ENCODE results near the gene ICAM4. TPM values are rescaled to one million over a fixed set of nuclear protein-coding genes. Genes with fewer than 3 reads are reported as not detected.

ICAM4 gene
- total RNA-seq, 1 experiment from 2014 or later: 1.7 TPM

- no TSS peak for BruUV-seq (replicated peaks)
- peaks cover 60% of the 10 kb centered on the region for H3K36me3 Mint-ChIP-seq (ENCODE audit: insufficient read depth, unreplicated experiment)
- H3K4me3 Mint-ChIP-seq (ENCODE audit: low read depth, unreplicated experiment): peak overlapping the region; percentile 71
- no peak for DNase-seq
- H3K9me3 Mint-ChIP-seq (ENCODE audit: low read depth, unreplicated experiment): no peaks in the 10 kb centered on the region
- peaks cover 23% of the 10 kb centered on the region for H3K4me1 Mint-ChIP-seq (ENCODE audit: low read depth, unreplicated experiment)
- intact Hi-C loops (cut with micrococcal nuclease; ENCODE audit: unreplicated experiment): no loop called here
- H3K27ac Mint-ChIP-seq (ENCODE audit: unreplicated experiment): peak overlapping the region; percentile 42
- no peak for TF ChIP-seq CTCF (IDR thresholded peaks at IDR 0.05; ENCODE audit: unreplicated experiment)
- CTCF ChIA-PET: interaction anchor here (0.6 to 3.7 kb wide), 9 partner anchors 10 to 585 kb away, joined by 3 to 40 read pairs (median 5); partner anchors contain the start of gene ICAM5
- no peaks in the 10 kb centered on the region for H3K27me3 Mint-ChIP-seq (ENCODE audit: unreplicated experiment)
These were observed 16.6 kb upstream of the ICAM4 start for GRCh38 chr19:10270180-10270615.

- no peak for TF ChIP-seq CTCF (IDR thresholded peaks at IDR 0.05; ENCODE audit: unreplicated experiment)
- Mint-ChIP-seq H3K4me3 (ENCODE audit: low read depth, unreplicated experiment) (peak within 1 kb of the TSS; percentile 71), H3K9me3 (ENCODE audit: low read depth, unreplicated experiment) (no peaks in the 10 kb centered on the region), H3K27ac (ENCODE audit: unreplicated experiment) (peak within 1 kb of the TSS; percentile 42), H3K36me3 (ENCODE audit: insufficient read depth, unreplicated experiment) (peaks cover 63% of the 10 kb centered on the region), H3K27me3 (ENCODE audit: unreplicated experiment) (no peaks in the 10 kb centered on the region), H3K4me1 (ENCODE audit: low read depth, unreplicated experiment) (peaks cover 23% of the 10 kb centered on the region)
- CTCF ChIA-PET: interaction anchor here (0.6 to 3.7 kb wide), 10 partner anchors 9 to 584 kb away, joined by 3 to 40 read pairs (median 4); partner anchors contain the start of gene ICAM4
- intact Hi-C loops (cut with micrococcal nuclease; ENCODE audit: unreplicated experiment): no loop called here
- BruUV-seq (replicated peaks): TSS peak; percentile 96
- peak; percentile 78 for DNase-seq
These were observed 15.9 kb upstream of the ICAM4 start, which contains the start of gene ICAM1 for GRCh38 chr19:10270616-10271394. Gene ICAM1 (plus strand): TSS chr19:10271120. CDS start chr19:10271160, 40 bp downstream.

GRCh38 chr19:10271543-10272086 lies 15.1 kb upstream of the ICAM4 start:
- DNase-seq: no peak
- TSS peak; percentile 80 for BruUV-seq (replicated peaks)
- CTCF ChIA-PET: interaction anchor here (0.6 to 3.7 kb wide), 7 partner anchors 12 to 189 kb away, joined by 3 to 40 read pairs (median 4); partner anchors contain the start of gene FDX2
- no peaks in the 10 kb centered on the region for H3K9me3 Mint-ChIP-seq (ENCODE audit: low read depth, unreplicated experiment)
- peak overlapping the region; percentile 42 for H3K27ac Mint-ChIP-seq (ENCODE audit: unreplicated experiment)
- intact Hi-C loops (cut with micrococcal nuclease; ENCODE audit: unreplicated experiment): no loop called here
- peaks cover 68% of the 10 kb centered on the region for H3K36me3 Mint-ChIP-seq (ENCODE audit: insufficient read depth, unreplicated experiment)
- no peaks in the 10 kb centered on the region for H3K27me3 Mint-ChIP-seq (ENCODE audit: unreplicated experiment)
- H3K4me1 Mint-ChIP-seq (ENCODE audit: low read depth, unreplicated experiment): peaks cover 18% of the 10 kb centered on the region
- TF ChIP-seq CTCF (IDR thresholded peaks at IDR 0.05; ENCODE audit: unreplicated experiment): no peak
- peak overlapping the region; percentile 71 for H3K4me3 Mint-ChIP-seq (ENCODE audit: low read depth, unreplicated experiment)

GRCh38 chr19:10274589-10274988 lies 12.2 kb upstream of the ICAM4 start:
- H3K9me3 Mint-ChIP-seq (ENCODE audit: low read depth, unreplicated experiment): no peaks in the 10 kb centered on the region
- peaks cover 93% of the 10 kb centered on the region for H3K36me3 Mint-ChIP-seq (ENCODE audit: insufficient read depth, unreplicated experiment)
- BruUV-seq (replicated peaks): no TSS peak
- no peak for DNase-seq
- H3K4me1 Mint-ChIP-seq (ENCODE audit: low read depth, unreplicated experiment): peaks cover 15% of the 10 kb centered on the region
- peak overlapping the region; percentile 24 for H3K4me3 Mint-ChIP-seq (ENCODE audit: low read depth, unreplicated experiment)
- H3K27ac Mint-ChIP-seq (ENCODE audit: unreplicated experiment): no peak overlapping the region
- TF ChIP-seq CTCF (IDR thresholded peaks at IDR 0.05; ENCODE audit: unreplicated experiment): no peak
- CTCF ChIA-PET: interaction anchor here (0.7 kb wide), 1 partner anchor 242 kb away, joined by 3 read pairs; no protein-coding TSS in a partner anchor
- intact Hi-C loops (cut with micrococcal nuclease; ENCODE audit: unreplicated experiment): no loop called here
- H3K27me3 Mint-ChIP-seq (ENCODE audit: unreplicated experiment): no peaks in the 10 kb centered on the region

All from Calu3 (cell line).